Gastrocnemius medialis (tissue), 4 donors: ENCODE results near the gene MAP1LC3B2. TPM values are rescaled to one million over a fixed set of nuclear protein-coding genes. Genes with fewer than 3 reads are reported as not detected.

Source experiments
- ATAC-seq, 2 donors: fragments of 150-250 bp; one replicate each; pipeline ENCODE4 v1.9.1; 2016
- DNase-seq, 2 donors: peaks; one replicate each; pipeline ENCODE4 v3.0.0-alpha.2; 2019
- H3K27ac ChIP-seq, 4 donors: fragments of 200-600 bp; sonication (generic); 1 replicate in 1 of 4; 2 replicates in 3 of 4; pipeline ENCODE4 v1.5.1; 2016 to 2018; ENCODE audit warnings: mild to moderate bottlenecking in 2 of 4, moderate library complexity in 1 of 4
- H3K27me3 ChIP-seq, 3 donors: fragments of 200-600 bp; sonication (generic) in 2 of 3; 1 replicate in 1 of 3; 2 replicates in 2 of 3; pipeline versions ENCODE4 v1.5.1 to v1.6.0; 2016 to 2019; ENCODE audit warnings: mild to moderate bottlenecking in 1 of 3, moderate library complexity in 1 of 3
- H3K36me3 ChIP-seq, 2 donors: fragments of 200-600 bp; sonication (generic) in 1 of 2; one replicate each; pipeline ENCODE4 v1.5.1; 2017 to 2018
- H3K4me1 ChIP-seq, 2 donors: fragments of 200-600 bp; sonication (generic) in 1 of 2; one replicate each; pipeline ENCODE4 v1.5.1; 2016 to 2017; ENCODE audit warnings: mild to moderate bottlenecking in 2 of 2
- H3K4me3 ChIP-seq, 4 donors: fragments of 200-600 bp; sonication (generic) in 3 of 4; 1 replicate in 1 of 4; 2 replicates in 3 of 4; pipeline ENCODE4 v1.5.1; 2016 to 2019; ENCODE audit warnings: mild to moderate bottlenecking in 2 of 4
- H3K9me3 ChIP-seq, 3 donors: fragments of 200-600 bp; sonication (generic) in 2 of 3; 1 replicate in 1 of 3; 2 replicates in 2 of 3; pipeline ENCODE4 v1.5.1; 2016 to 2019
- CTCF ChIP-seq, 5 experiments: fragments of 450-650 bp in 3 of 5; fragments of 200-600 bp in 2 of 5; sonication (generic) in 2 of 5; IDR thresholded peaks in 4 of 5; conservative IDR thresholded peaks in 1 of 5; 1 replicate in 4 of 5; 2 replicates in 1 of 5; pipeline ENCODE4 v1.5.1; 2016 to 2019; ENCODE audit warnings: antibody characterized with exemption in 5 of 5, mild to moderate bottlenecking in 3 of 5, moderate library complexity in 3 of 5
- POLR2A ChIP-seq, 2 donors: fragments of 450-650 bp; IDR thresholded peaks; one replicate each; pipeline ENCODE4 v1.6.1; 2017; ENCODE audit warnings: antibody characterized with exemption in 2 of 2, mild to moderate bottlenecking in 2 of 2, moderate library complexity in 2 of 2
- in situ Hi-C, 4 donors: fragments of 200-750 bp; cut with MboI; loops; one replicate each; pipeline versions ENCODE4 v1.15.0 to v1.8.0; 2017; ENCODE audit warnings: low sequenced_read_pairs in 4 of 4
- intact Hi-C: fragments of 100-400 bp; cut with DNase I; formaldehyde crosslinking; loops from one replicate; pipeline ENCODE4 v1.15.1; 2023; ENCODE audit warnings: low total_unique reads
- total RNA-seq, 4 donors: library from RNA; depleted of rRNA; stranded (reverse); fragments of >200 nt; gene quantifications; one replicate each; pipeline versions ENCODE4 v1.1.0 to v1.2.3, GENCODE V29; 2016

Gene MAP1LC3B2
- total RNA-seq, 4 donors from 2014 or later, result 0.68 to 2.5 (median 1.4) TPM

- DNase-seq (peak; percentile 67 to 74), ATAC-seq (peak; percentile 79 to 83)
- Histone ChIP-seq H3K4me3 (peak overlapping the region; percentile 46 to 66 (median 49)), H3K36me3 (no peaks in the 10 kb centered on the region), H3K27me3 (peaks cover 5 to 6% (median 6%) of the 10 kb centered on the region in 3 donors), H3K9me3 (no peaks in the 10 kb centered on the region), H3K27ac (peak overlapping the region; percentile 68 to 82 (median 78)), H3K4me1 (peaks cover 15 to 20% of the 10 kb centered on the region in 2 donors)
- in situ Hi-C loops (loop anchor here (5.0 to 25.0 kb wide), 9 partner anchors 55 to 612 kb away; partner anchors contain the start of gene MED13L (in 2 of the 4)), intact Hi-C loops (loop anchor here (1.0 to 10.0 kb wide), 5 partner anchors 67 to 455 kb away; partner anchors contain the start of gene MED13L)
- TF ChIP-seq POLR2A (IDR thresholded peaks at IDR 0.05) (peak; percentile 11 to 62), CTCF (IDR thresholded peaks at IDR 0.05 in 4 of 5, conservative IDR thresholded peaks at IDR 0.05 in 1 of 5) (peak; percentile 27 to 84 (median 58))
Observed at GRCh38 chr12:116599285-116600136, 40.3 kb downstream of the MAP1LC3B2 start.

GRCh38 chr12:116600959-116601918, 42.1 kb downstream of the MAP1LC3B2 start:
- no peak overlapping the region for H3K4me3 ChIP-seq
- DNase-seq (no peak), ATAC-seq (no peak)
- H3K36me3 ChIP-seq, result no peaks in the 10 kb centered on the region
- TF ChIP-seq POLR2A (IDR thresholded peaks at IDR 0.05) (no peak), CTCF (IDR thresholded peaks at IDR 0.05 in 4 of 5, conservative IDR thresholded peaks at IDR 0.05 in 1 of 5) (no peak)
- H3K27ac ChIP-seq, result peak overlapping the region in 3 of 4 donors; percentile 3 to 82 (median 76)
- peaks cover 19 to 20% of the 10 kb centered on the region in 2 donors for H3K4me1 ChIP-seq
- intact Hi-C loops, result loop anchor here (1.0 kb wide), 1 partner anchor 324 kb away; the partner anchor contains the start of gene MED13L
- peaks cover 10 to 14% (median 12%) of the 10 kb centered on the region in 3 donors for H3K27me3 ChIP-seq
- no peaks in the 10 kb centered on the region for H3K9me3 ChIP-seq
- in situ Hi-C loops, result loop anchor here (5.0 to 25.0 kb wide), 7 partner anchors 324 to 614 kb away; partner anchors contain the start of gene MED13L (in 2 of the 4)

- no peak for TF ChIP-seq POLR2A (IDR thresholded peaks at IDR 0.05)
- no peak for TF ChIP-seq CTCF (IDR thresholded peaks at IDR 0.05 in 4 of 5, conservative IDR thresholded peaks at IDR 0.05 in 1 of 5)
- Histone ChIP-seq H3K27me3 (peaks cover 10 to 15% (median 14%) of the 10 kb centered on the region in 3 donors), H3K27ac (peak overlapping the region in 2 of 4 donors; percentile 13 to 29), H3K36me3 (no peaks in the 10 kb centered on the region), H3K9me3 (no peaks in the 10 kb centered on the region), H3K4me3 (no peak overlapping the region), H3K4me1 (peaks cover 19 to 20% of the 10 kb centered on the region in 2 donors)
- in situ Hi-C loops (loop anchor here (5.0 to 25.0 kb wide), 7 partner anchors 325 to 615 kb away; partner anchors contain the start of gene MED13L (in 2 of the 4)), intact Hi-C loops (no loop called here)
- DNase-seq (no peak), ATAC-seq (no peak)
Observed at GRCh38 chr12:116601933-116602810, 43.0 kb downstream of the MAP1LC3B2 start.
